Parathyroid adenoma (tissue), 2 donors: ENCODE data around the gene PTGDR2.
A peak's percentile ranks its signal among the peaks of the same experiment; 100 is the strongest.

Experiments used
- H2AFZ ChIP-seq: fragments of 300-600 bp; sonication (generic); one replicate; pipeline ENCODE4 v1.7.0; 2017; ENCODE audit warnings: antibody characterized with exemption, mild to moderate bottlenecking
- H3K27ac ChIP-seq: fragments of 300-600 bp; sonication (generic); one replicate; pipeline ENCODE4 v1.7.0; 2017
- H3K27me3 ChIP-seq: fragments of 300-600 bp; sonication (generic); one replicate; pipeline ENCODE4 v1.7.0; 2017; ENCODE audit warnings: low read length; ENCODE audit not compliant: control insufficient read depth, insufficient read depth
- H3K36me3 ChIP-seq: fragments of 300-600 bp; sonication (generic); one replicate; pipeline ENCODE4 v1.7.0; 2017; ENCODE audit warnings: low read length; ENCODE audit not compliant: control insufficient read depth, insufficient read depth
- H3K4me1 ChIP-seq: fragments of 300-600 bp; sonication (generic); one replicate; pipeline ENCODE4 v1.7.0; 2017; ENCODE audit warnings: control low read depth
- H3K4me2 ChIP-seq: fragments of 300-600 bp; sonication (generic); one replicate; pipeline ENCODE4 v1.7.0; 2017; ENCODE audit warnings: low read length
- H3K4me3 ChIP-seq: fragments of 300-600 bp; sonication (generic); one replicate; pipeline ENCODE4 v1.7.0; 2017; ENCODE audit warnings: low read depth, low read length
- H3K79me2 ChIP-seq: fragments of 300-600 bp; sonication (generic); one replicate; pipeline ENCODE4 v1.7.0; 2017; ENCODE audit warnings: control low read depth
- H3K9ac ChIP-seq: fragments of 300-600 bp; sonication (generic); one replicate; pipeline ENCODE4 v1.7.0; 2017; ENCODE audit warnings: mild to moderate bottlenecking
- H3K9me3 ChIP-seq: fragments of 300-600 bp; sonication (generic); one replicate; pipeline ENCODE4 v1.7.0; 2017; ENCODE audit warnings: low read length; ENCODE audit not compliant: control insufficient read depth
- CTCF ChIP-seq: fragments of 300-600 bp; sonication (generic); IDR thresholded peaks from one replicate; pipeline ENCODE4 v1.7.0; 2017; ENCODE audit warnings: antibody characterized with exemption, mild to moderate bottlenecking
- donor health status: primary hyperparathyroidism.

Gene PTGDR2

GRCh38 chr11:60869451-60869825, 13.7 kb upstream of the PTGDR2 start:
- H3K36me3 ChIP-seq = no peaks in the 10 kb centered on the region
- no peak overlapping the region for H2AFZ ChIP-seq
- no peak for TF ChIP-seq CTCF
- no peak overlapping the region for H3K4me3 ChIP-seq
- H3K27me3 ChIP-seq = no peaks in the 10 kb centered on the region
- H3K27ac ChIP-seq = peak overlapping the region; percentile 99
- no peaks in the 10 kb centered on the region for H3K9me3 ChIP-seq
- H3K4me2 ChIP-seq = no peak overlapping the region
- H3K9ac ChIP-seq = no peak overlapping the region
- no peaks in the 10 kb centered on the region for H3K79me2 ChIP-seq
- peaks cover 48% of the 10 kb centered on the region for H3K4me1 ChIP-seq

DNA sequence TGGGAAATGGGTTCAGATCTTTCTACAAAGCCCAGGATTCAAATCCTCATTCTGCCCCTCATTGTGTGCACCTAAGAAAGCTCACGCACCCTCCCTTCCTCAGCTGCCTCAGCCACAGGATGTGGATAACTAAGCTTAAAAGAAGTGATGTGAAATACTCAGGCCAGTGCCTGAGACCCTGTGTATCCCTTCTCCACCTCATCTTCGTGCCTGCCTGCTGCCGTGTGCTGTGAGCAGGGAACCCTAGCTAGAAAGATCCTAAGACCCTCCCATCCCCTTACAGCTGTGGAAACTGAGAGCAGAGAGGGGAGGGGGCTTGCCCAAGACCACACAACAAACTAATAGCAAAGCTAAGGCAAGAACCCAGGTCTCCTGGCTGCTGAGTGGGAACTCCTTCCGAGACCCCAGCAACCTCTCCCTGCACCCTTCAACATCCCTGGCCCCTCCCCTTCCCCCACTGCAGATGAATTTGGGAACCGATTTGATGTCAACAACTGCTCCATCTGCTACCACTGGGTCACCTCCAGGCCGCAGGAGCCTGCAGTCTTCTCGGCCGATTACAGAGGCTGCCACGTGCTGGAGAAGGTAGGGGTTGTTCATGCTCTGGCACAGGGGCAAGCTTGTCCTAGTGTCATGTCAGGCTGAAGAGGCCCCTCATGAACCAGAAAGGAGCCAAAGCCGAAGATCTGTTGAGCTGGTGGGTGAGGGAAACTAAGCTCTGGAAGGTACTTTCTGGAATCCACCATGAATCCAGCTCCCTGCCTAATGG, 13.1 kb upstream of the PTGDR2 start:
- no peak overlapping the region for H3K9ac ChIP-seq
- H3K4me3 ChIP-seq = no peak overlapping the region
- no peak overlapping the region for H2AFZ ChIP-seq
- TF ChIP-seq CTCF = no peak
- H3K27me3 ChIP-seq = no peaks in the 10 kb centered on the region
- H3K4me2 ChIP-seq = no peak overlapping the region
- no peaks in the 10 kb centered on the region for H3K79me2 ChIP-seq
- H3K4me1 ChIP-seq = peaks cover 46% of the 10 kb centered on the region
- no peaks in the 10 kb centered on the region for H3K9me3 ChIP-seq
- H3K36me3 ChIP-seq = no peaks in the 10 kb centered on the region
- peak overlapping the region; percentile 99 for H3K27ac ChIP-seq

GRCh38 chr11:60867871-60868681, 12.3 kb upstream of the PTGDR2 start:
- no peak for TF ChIP-seq CTCF
- H3K4me2 ChIP-seq = no peak overlapping the region
- H2AFZ ChIP-seq = peak overlapping the region; percentile 39
- peaks cover 41% of the 10 kb centered on the region for H3K4me1 ChIP-seq
- H3K9me3 ChIP-seq = no peaks in the 10 kb centered on the region
- no peaks in the 10 kb centered on the region for H3K79me2 ChIP-seq
- peak overlapping the region; percentile 50 for H3K27ac ChIP-seq
- H3K4me3 ChIP-seq = no peak overlapping the region
- no peaks in the 10 kb centered on the region for H3K27me3 ChIP-seq
- H3K9ac ChIP-seq = no peak overlapping the region
- H3K36me3 ChIP-seq = no peaks in the 10 kb centered on the region

GRCh38 chr11:60866911-60867870, 11.4 kb upstream of the PTGDR2 start, which contains the start of gene ZP1:
TSS of gene ZP1 (plus strand) at chr11:60867542. CDS start at chr11:60867562, 20 bp downstream.
- Histone ChIP-seq H3K4me3 (no peak within 1 kb of the TSS), H3K9me3 (no peaks in the 10 kb centered on the region), H3K4me2 (no peak within 1 kb of the TSS), H3K27ac (peak within 1 kb of the TSS; percentile 50), H3K36me3 (no peaks in the 10 kb centered on the region), H3K4me1 (peaks cover 32% of the 10 kb centered on the region), H3K9ac (no peak within 1 kb of the TSS), H2AFZ (peak within 1 kb of the TSS; percentile 39), H3K79me2 (no peaks in the 10 kb centered on the region), H3K27me3 (no peaks in the 10 kb centered on the region)
- TF ChIP-seq CTCF = no peak
